ENCODE results near the gene KCNQ5. TPM values are rescaled to one million over a fixed set of nuclear protein-coding genes. Genes with fewer than 3 reads are reported as not detected.
A peak's percentile ranks its signal among the peaks of the same experiment; 100 is the strongest.

Gene KCNQ5
- total and polyA plus RNA-seq, 2 of the 8 experiments (the other 6 are each of a cell fraction or from before 2014, with no cell fraction given) = 0.83 to 1.2 TPM

DNA sequence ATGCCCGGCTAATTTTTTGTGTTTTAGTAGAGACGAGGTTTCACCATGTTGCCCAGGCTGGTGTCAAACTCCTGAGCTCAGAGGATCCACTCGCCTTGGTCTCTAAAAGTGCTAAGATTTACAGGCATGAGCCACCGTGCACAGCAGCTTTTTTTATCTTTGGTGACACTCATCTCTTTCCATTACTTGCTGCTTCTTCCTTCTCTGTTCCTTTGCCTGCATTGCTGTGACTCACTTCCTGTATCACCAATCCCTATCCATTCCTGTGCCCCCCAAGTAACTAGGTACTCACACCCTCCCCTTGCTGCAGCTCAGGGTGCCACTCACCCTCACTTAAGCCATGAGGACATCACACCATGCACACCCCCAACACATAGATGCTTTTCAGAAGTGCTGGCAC is 578.9 kb downstream of the KCNQ5 start:
- H2BK12ac ChIP-seq (ENCODE audit: low read depth, low read length) = peak overlapping the region; percentile 55; the same call in 1 of the 2 replicates
- no peak overlapping the region for H4K91ac ChIP-seq (replicated peaks; ENCODE audit: insufficient read length, low read length)
- no peak for DNase-seq (ENCODE audit: low read depth in 1 of 2, low spot score in 2 of 2)
- H3K56ac ChIP-seq (replicated peaks; ENCODE audit: insufficient read length, low read depth, low read length) = no peak overlapping the region
- no peak overlapping the region for H2BK15ac ChIP-seq (ENCODE audit: low read length)
- no peak overlapping the region for H3K14ac ChIP-seq (ENCODE audit: insufficient read length)
- H3K23ac ChIP-seq (ENCODE audit: insufficient read length) = no peak overlapping the region
- TF ChIP-seq EGR1 (IDR thresholded peaks at IDR 0.05; ENCODE audit: borderline replicate concordance, low read depth, low read length) (no peak), CEBPB (IDR thresholded peaks at IDR 0.05; ENCODE audit: low read depth, low read length) (no peak), TEAD4 (IDR thresholded peaks at IDR 0.05; ENCODE audit: low read depth, low read length) (no peak), SAP30 (IDR thresholded peaks at IDR 0.05; ENCODE audit: insufficient read depth, insufficient replicate concordance, low read length) (no peak), CHD2 (IDR thresholded peaks at IDR 0.05; ENCODE audit: low read length) (no peak), JUND (IDR thresholded peaks at IDR 0.05; ENCODE audit: low read length) (no peak), SRF (IDR thresholded peaks at IDR 0.05; ENCODE audit: low read depth, low read length) (no peak), TAF1 (IDR thresholded peaks at IDR 0.05; ENCODE audit: low read depth, low read length) (no peak)
- H3K9ac ChIP-seq (replicated peaks in 1 of 4; ENCODE audit: extremely low read depth in 1 of 4, low read depth in 3 of 4, low read length in 3 of 4) = no peak overlapping the region; a peak in 1 of 7 replicates
- H3K4ac ChIP-seq (replicated peaks; ENCODE audit: insufficient read length, low read depth, low read length) = no peak overlapping the region
- H3K4me1 ChIP-seq (replicated peaks in 1 of 4; ENCODE audit: control insufficient read depth in 3 of 4, insufficient read depth in 4 of 4, low read length in 3 of 4) = peaks cover 0 to 4% (median 1%) of the 10 kb centered on the region in 4 experiments; a peak in 4 of 7 replicates
- peaks cover 0 to 1% of the 10 kb centered on the region in 2 experiments; a peak in 1 of 4 replicates for H3K9me3 ChIP-seq (ENCODE audit: insufficient read depth in 2 of 2, low read depth in 1 of 2, low read length in 1 of 2)
- H2AFZ ChIP-seq (ENCODE audit: low read length) = no peak overlapping the region
- H3K4me3 ChIP-seq (ENCODE audit: extremely low read depth in 1 of 4, insufficient read depth in 2 of 4, low read depth in 3 of 4, low read length in 4 of 4) = no peak overlapping the region
- no peaks in the 10 kb centered on the region for H3K23me2 ChIP-seq (ENCODE audit: low read depth, low read length)
- no peaks in the 10 kb centered on the region for H4K20me1 ChIP-seq (replicated peaks in 1 of 2; ENCODE audit: control insufficient read depth in 1 of 2, insufficient read depth in 2 of 2, low read length in 2 of 2)
- H3K79me2 ChIP-seq (ENCODE audit: control insufficient read depth in 1 of 2, insufficient read depth in 2 of 2, low read length in 2 of 2) = no peaks in the 10 kb centered on the region
- H2BK120ac ChIP-seq (replicated peaks; ENCODE audit: low read depth, low read length) = no peak overlapping the region
- H2BK5ac ChIP-seq (ENCODE audit: low read depth, low read length) = no peak overlapping the region
- FAIRE-seq = no peak
- H3K4me2 ChIP-seq (ENCODE audit: insufficient read depth in 1 of 2, low read depth in 2 of 2, low read length in 2 of 2) = no peak overlapping the region
- H2AK5ac ChIP-seq (ENCODE audit: low read depth, low read length) = no peak overlapping the region
- H3K36me3 ChIP-seq (ENCODE audit: control insufficient read depth in 2 of 4, insufficient read depth in 4 of 4, low read length in 3 of 4) = no peaks in the 10 kb centered on the region
- peak overlapping the region; percentile 68; the same call in 1 of the 2 replicates for H4K8ac ChIP-seq (ENCODE audit: extremely low read depth, insufficient read depth, low read length)
- no peak overlapping the region for H2BK20ac ChIP-seq (ENCODE audit: low read length)
- H4K5ac ChIP-seq (ENCODE audit: insufficient read length, low read depth, low read length) = no peak overlapping the region
- no peaks in the 10 kb centered on the region for H3K79me1 ChIP-seq (ENCODE audit: low read depth, low read length)
- no peak overlapping the region for H3K27ac ChIP-seq (ENCODE audit: low read depth, low read length)
- H3K18ac ChIP-seq (ENCODE audit: extremely low read depth, low read length) = no peak overlapping the region
- ChIA-PET POLR2A (ENCODE audit: partially characterized antibody) (no interaction called here), CTCF (ENCODE audit: partially characterized antibody) (interaction anchor here (1.1 kb wide), 1 partner anchor 584 kb away, joined by 3 read pairs; no protein-coding TSS in a partner anchor)
- 84% methylated on average over 4 of the region's 4 CpGs; no CpG with 5 or more reads in 1 of the 2 experiments for WGBS, 2 experiments (ENCODE audit: extremely low coverage in 1 of 2, insufficient coverage in 1 of 2, insufficient read length in 1 of 2, insufficient replicate concordance in 2 of 2, low coverage in 1 of 2, low lambda C conversion rate in 2 of 2, missing lambda C conversion rate in 1 of 2)
- no peaks in the 10 kb centered on the region for H3K27me3 ChIP-seq (replicated peaks in 1 of 4; ENCODE audit: control insufficient read depth in 3 of 4, extremely low read depth in 1 of 4, insufficient read depth in 3 of 4, low read length in 3 of 4)

Measured in H1 (cell line).